ENCODE results near the gene BOD1.
A peak's percentile ranks its signal among the peaks of the same experiment; 100 is the strongest.
"Not testable (repeated sequence)": the region's sequence is repeated elsewhere in the genome, so short reads cannot be mapped to it uniquely, and the experiment has no call there.

The BOD1 gene

DNA sequence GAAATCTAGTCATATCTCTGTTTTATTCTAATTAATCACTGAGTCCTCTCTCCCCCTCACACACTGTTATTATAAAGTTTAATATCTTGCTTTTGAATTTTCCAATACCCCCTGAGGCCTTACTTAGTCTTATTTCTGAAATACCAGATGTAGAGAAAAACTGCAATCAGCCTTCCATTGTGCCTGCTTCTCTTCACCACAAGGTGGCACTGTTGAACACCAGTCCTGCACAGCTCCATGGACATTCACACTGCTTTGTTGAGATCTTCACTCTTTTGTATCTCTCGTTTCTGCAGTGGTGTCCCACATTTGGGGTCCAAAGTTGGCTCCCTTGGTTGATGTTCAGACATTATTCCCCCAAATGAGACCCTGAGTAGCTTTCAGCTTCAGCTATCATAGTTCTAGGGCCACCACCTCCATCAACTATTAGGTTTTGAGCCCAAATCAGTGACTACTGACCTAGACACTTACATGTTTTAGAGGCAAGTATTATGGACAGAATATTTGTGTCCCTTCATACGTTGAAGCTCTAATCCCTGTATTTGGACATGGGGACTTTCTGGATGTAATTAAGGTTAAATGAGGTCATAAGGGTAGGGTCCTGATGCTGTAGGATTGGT, 24.3 kb downstream of the BOD1 start:
- in situ Hi-C loops (cut with MboI; ENCODE audit: low pct_unique_long_range_greater_than_20kb, low sequenced_read_pairs, unreplicated experiment) = no loop called here
- TF ChIP-seq CTCF (IDR thresholded peaks at IDR 0.05; ENCODE audit: extremely low read depth, insufficient read depth, missing control alignments) = peak; percentile 45
- no peak for DNase-seq (ENCODE audit: low spot score)

- no peak for DNase-seq (ENCODE audit: low spot score)
- in situ Hi-C loops (cut with MboI; ENCODE audit: low pct_unique_long_range_greater_than_20kb, low sequenced_read_pairs, unreplicated experiment) = no loop called here
- TF ChIP-seq CTCF (IDR thresholded peaks at IDR 0.05; ENCODE audit: extremely low read depth, insufficient read depth, missing control alignments) = no peak
These were observed 25.4 kb downstream of the BOD1 start for GRCh38 chr5:173591056-173591514.

DNA sequence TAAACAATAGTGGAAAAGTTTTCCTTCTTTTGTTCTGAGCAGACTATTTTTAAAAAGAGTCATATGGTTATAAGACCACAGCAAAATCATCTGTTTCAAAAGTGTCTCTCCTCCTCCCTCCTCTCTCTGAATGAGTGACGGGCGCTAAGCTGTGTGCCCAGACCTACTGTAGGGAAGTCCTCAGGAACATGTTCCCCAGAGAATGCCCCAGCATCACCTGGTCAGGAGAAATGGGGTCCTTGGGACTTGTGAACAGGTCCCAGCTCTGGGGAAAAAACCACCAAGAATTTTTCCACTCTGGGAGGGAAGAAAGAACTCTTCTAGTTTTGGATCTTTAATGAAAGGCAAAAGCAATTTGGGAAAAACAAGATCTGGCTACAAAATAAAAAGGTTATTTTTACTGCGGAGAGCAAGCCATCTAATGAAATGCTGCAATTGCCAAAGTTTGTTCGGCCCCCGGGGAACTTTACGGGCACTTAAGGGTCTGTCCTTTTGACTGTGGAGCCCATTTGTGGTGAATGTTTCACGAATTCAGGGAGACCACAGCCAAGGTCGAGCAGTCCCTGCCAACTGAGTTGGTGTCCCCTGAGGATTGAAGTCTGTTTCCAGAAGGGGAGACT, 25.9 kb downstream of the BOD1 start:
- DNase-seq (ENCODE audit: low spot score) = no peak
- TF ChIP-seq CTCF (IDR thresholded peaks at IDR 0.05; ENCODE audit: extremely low read depth, insufficient read depth, missing control alignments) = no peak
- in situ Hi-C loops (cut with MboI; ENCODE audit: low pct_unique_long_range_greater_than_20kb, low sequenced_read_pairs, unreplicated experiment) = no loop called here

- DNase-seq (ENCODE audit: low spot score); in situ Hi-C loops (cut with MboI; ENCODE audit: low pct_unique_long_range_greater_than_20kb, low sequenced_read_pairs, unreplicated experiment): not testable (repeated sequence)
These were observed 30.3 kb downstream of the BOD1 start for GRCh38 chr5:173586133-173586532.

- TF ChIP-seq CTCF (IDR thresholded peaks at IDR 0.05; ENCODE audit: extremely low read depth, insufficient read depth, missing control alignments) = no peak
- no peak for DNase-seq (ENCODE audit: low spot score)
- in situ Hi-C loops (cut with MboI; ENCODE audit: low pct_unique_long_range_greater_than_20kb, low sequenced_read_pairs, unreplicated experiment) = no loop called here
These were observed 33.1 kb downstream of the BOD1 start for GRCh38 chr5:173583346-173583745.

DNA sequence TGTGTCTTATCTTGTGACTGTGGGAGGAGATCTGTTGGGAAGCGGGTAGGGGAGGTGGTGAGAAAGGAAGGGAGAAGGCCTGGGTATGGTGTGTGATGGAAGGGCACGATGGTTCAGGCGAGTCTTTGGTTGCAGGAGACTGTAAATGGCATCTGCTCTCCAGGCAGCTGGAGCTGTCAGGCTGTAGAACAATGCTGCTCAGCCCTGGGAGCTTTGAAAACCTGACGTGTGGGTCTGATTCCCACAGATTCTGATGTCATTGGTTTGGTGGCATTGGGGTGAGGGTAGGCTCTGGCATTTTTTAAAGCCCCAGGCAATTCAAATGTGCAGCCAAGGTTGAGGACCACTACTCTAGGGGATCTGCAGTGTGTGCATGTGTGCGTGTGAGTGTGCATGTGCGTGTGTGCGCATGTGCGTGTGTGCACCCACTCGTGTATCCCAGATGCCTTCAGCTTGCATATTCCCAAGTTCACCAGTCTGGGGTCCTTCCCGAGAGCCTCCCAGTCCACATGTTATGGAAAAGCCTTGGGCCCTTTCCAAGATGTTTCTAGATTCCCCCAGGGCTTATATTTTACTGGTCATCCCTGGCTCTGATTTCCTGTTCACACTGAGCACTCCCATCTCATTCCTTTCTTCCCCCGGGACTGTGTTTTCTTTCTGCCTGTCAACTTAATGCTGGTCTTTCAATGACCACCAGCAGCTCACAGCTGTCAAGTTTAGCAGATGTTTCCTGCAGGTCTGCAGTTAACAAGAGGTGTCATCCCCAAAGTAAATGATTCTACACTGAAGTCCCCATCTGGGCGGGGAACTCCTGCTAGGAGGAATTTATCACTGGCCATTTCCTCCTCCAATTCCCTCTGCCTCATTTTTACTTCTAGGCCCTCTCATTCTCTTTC, 34.0 kb downstream of the BOD1 start:
- TF ChIP-seq CTCF (IDR thresholded peaks at IDR 0.05; ENCODE audit: extremely low read depth, insufficient read depth, missing control alignments) = no peak
- no peak for DNase-seq (ENCODE audit: low spot score)
- in situ Hi-C loops (cut with MboI; ENCODE audit: low pct_unique_long_range_greater_than_20kb, low sequenced_read_pairs, unreplicated experiment) = no loop called here
